HG03432 (cell line): ENCODE results near the gene QKI.
"Not testable (repeated sequence)": the region's sequence is repeated elsewhere in the genome, so short reads cannot be mapped to it uniquely, and the experiment has no call there.

Experiments
- ATAC-seq: cut with Tn5 transposase; IDR thresholded peaks from one replicate; pipeline ENCODE4 v1.9.1; 2021; ENCODE audit warnings: mild to moderate bottlenecking, moderate library complexity; ENCODE audit not compliant: unreplicated experiment

Gene QKI

GRCh38 chr6:163572612-163573011 is 158.1 kb downstream of the QKI start:
- no peak for ATAC-seq

- no peak for ATAC-seq
Observed at GRCh38 chr6:163573503-163574179, 159.1 kb downstream of the QKI start.

GRCh38 chr6:163576114-163576513 is 161.6 kb downstream of the QKI start:
- no peak for ATAC-seq

- no peak for ATAC-seq
Observed at GRCh38 chr6:163577404-163577803, 162.9 kb downstream of the QKI start.

- no peak for ATAC-seq
Observed at GRCh38 chr6:163579111-163579879, 164.8 kb downstream of the QKI start.

GRCh38 chr6:163579880-163580295 is 165.4 kb downstream of the QKI start:
- ATAC-seq = no peak

GRCh38 chr6:163580311-163581030 is 166.0 kb downstream of the QKI start:
- ATAC-seq = no peak

- ATAC-seq = no peak
Observed at GRCh38 chr6:163583558-163583957, 169.0 kb downstream of the QKI start.

GRCh38 chr6:163585932-163586437 is 171.5 kb downstream of the QKI start:
- no peak for ATAC-seq

GRCh38 chr6:163586888-163587287 is 172.4 kb downstream of the QKI start:
- ATAC-seq = no peak

GRCh38 chr6:163588220-163588919 is 173.9 kb downstream of the QKI start:
- ATAC-seq = no peak

GRCh38 chr6:163589387-163589786 is 174.9 kb downstream of the QKI start:
- ATAC-seq = no peak

- ATAC-seq = not testable (repeated sequence)
Observed at GRCh38 chr6:163590132-163590531, 175.6 kb downstream of the QKI start.

- ATAC-seq = no peak
Observed at GRCh38 chr6:163592872-163593271, 178.4 kb downstream of the QKI start.

GRCh38 chr6:163596174-163596573 is 181.7 kb downstream of the QKI start:
- no peak for ATAC-seq

GRCh38 chr6:163599136-163599535 is 184.6 kb downstream of the QKI start:
- ATAC-seq = no peak

- ATAC-seq = no peak
Observed at GRCh38 chr6:163599684-163600083, 185.2 kb downstream of the QKI start.

- no peak for ATAC-seq
Observed at GRCh38 chr6:163600331-163600730, 185.8 kb downstream of the QKI start.

- no peak for ATAC-seq
Observed at GRCh38 chr6:163600781-163601180, 186.3 kb downstream of the QKI start.

GRCh38 chr6:163602851-163603250 is 188.3 kb downstream of the QKI start:
- ATAC-seq = no peak

- ATAC-seq = no peak
Observed at GRCh38 chr6:163603395-163603794, 188.9 kb downstream of the QKI start.
